GM12878 (cell line): ENCODE data around the gene MS4A14.

Experiments
- EP300 ChIP-seq, 2 experiments: fragments of 150-350 bp in 1 of 2; IDR thresholded peaks; 2 replicates each; pipeline ENCODE4 v1.6.1; 2011 to 2012; ENCODE audit warnings: low read depth in 2 of 2, low read length in 2 of 2, borderline replicate concordance in 1 of 2, improper control_type of control experiment in 1 of 2, inconsistent platforms in 1 of 2; ENCODE audit not compliant: control insufficient read depth in 1 of 2
- EZH2 ChIP-seq: IDR thresholded peaks from 2 replicates; pipeline ENCODE4 v1.6.1; 2012; ENCODE audit warnings: low read depth, mild to moderate bottlenecking, control low read depth, inconsistent platforms, low read length, borderline replicate concordance; ENCODE audit not compliant: control insufficient read depth
- POLR2A ChIP-seq: IDR thresholded peaks from 2 replicates; pipeline ENCODE4 v1.6.1; 2011; ENCODE audit warnings: low read depth, mild to moderate bottlenecking, low read length
- TF ChIP-seq, protein P1 (sequence below), 3 experiments: IDR thresholded peaks in 2 of 3; conservative IDR thresholded peaks in 1 of 3; 2 replicates each; pipeline ENCODE4 v1.5.1; 2011; ENCODE audit warnings: low read depth in 3 of 3, low read length in 3 of 3, mild to moderate bottlenecking in 3 of 3, control low read depth in 2 of 3, moderate library complexity in 2 of 3, inconsistent platforms in 1 of 3, mixed read lengths in 1 of 3; ENCODE audit not compliant: control insufficient read depth in 2 of 3, insufficient read depth in 1 of 3; ENCODE audit errors: extremely low read depth in 1 of 3

DNA sequence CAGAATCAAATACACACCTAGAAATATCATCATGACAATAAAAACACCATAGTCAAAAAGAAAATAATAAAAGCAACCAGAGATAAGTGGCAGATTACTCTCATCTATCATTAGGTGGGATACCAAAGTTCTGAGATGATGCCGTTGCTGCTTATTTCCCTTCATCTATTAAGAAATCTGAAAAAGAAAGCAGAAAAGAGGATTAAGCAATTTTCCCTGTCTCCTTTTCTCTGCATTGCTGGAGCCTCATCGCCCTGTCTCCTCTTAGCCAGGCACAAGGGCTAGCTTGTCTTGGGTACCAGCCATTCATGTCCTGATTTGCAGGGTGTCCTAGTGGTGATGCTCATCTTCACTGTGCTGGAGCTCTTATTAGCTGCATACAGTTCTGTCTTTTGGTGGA is 3.9 kb upstream of the MS4A14 start:
- TF ChIP-seq POLR2A (no peak), EP300 (IDR thresholded peaks at IDR 0.05; ENCODE audit: borderline replicate concordance in 1 of 2, control insufficient read depth in 1 of 2, low read depth in 2 of 2, low read length in 2 of 2) (no peak), EZH2 (no peak)
- TF ChIP-seq, protein P1, sequence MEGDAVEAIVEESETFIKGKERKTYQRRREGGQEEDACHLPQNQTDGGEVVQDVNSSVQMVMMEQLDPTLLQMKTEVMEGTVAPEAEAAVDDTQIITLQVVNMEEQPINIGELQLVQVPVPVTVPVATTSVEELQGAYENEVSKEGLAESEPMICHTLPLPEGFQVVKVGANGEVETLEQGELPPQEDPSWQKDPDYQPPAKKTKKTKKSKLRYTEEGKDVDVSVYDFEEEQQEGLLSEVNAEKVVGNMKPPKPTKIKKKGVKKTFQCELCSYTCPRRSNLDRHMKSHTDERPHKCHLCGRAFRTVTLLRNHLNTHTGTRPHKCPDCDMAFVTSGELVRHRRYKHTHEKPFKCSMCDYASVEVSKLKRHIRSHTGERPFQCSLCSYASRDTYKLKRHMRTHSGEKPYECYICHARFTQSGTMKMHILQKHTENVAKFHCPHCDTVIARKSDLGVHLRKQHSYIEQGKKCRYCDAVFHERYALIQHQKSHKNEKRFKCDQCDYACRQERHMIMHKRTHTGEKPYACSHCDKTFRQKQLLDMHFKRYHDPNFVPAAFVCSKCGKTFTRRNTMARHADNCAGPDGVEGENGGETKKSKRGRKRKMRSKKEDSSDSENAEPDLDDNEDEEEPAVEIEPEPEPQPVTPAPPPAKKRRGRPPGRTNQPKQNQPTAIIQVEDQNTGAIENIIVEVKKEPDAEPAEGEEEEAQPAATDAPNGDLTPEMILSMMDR (IDR thresholded peaks at IDR 0.05 in 2 of 3, conservative IDR thresholded peaks at IDR 0.05 in 1 of 3; ENCODE audit: control insufficient read depth in 2 of 3, extremely low read depth in 1 of 3, insufficient read depth in 1 of 3, low read depth in 3 of 3, low read length in 3 of 3) = no peak
